GM12878 (cell line): ENCODE data around the gene KRT71. TPM values are rescaled to one million over a fixed set of nuclear protein-coding genes. Genes with fewer than 3 reads are reported as not detected.
A peak's percentile ranks its signal among the peaks of the same experiment; 100 is the strongest.

Experiments
- ATAC-seq: fragments of 200-7000 bp; cut with Tn5 transposase; 3 replicates; pipeline ENCODE4 v1.9.1; 2020; ENCODE audit warnings: mild to moderate bottlenecking, moderate library complexity
- BruUV-seq: library from RNA; stranded (reverse); fragments of 400-500 nt; replicated peaks from 2 replicates; lab custom pipeline; 2021; lab: Mats Ljungman, UMichigan
- CTCF ChIA-PET: fragments of 300-600 bp; sonication (Branson Sonifier 250); formaldehyde crosslinking; extraction: SDS; loops from one replicate; lab custom pipeline; 2021; ENCODE audit warnings: inconsistent platforms; lab: Yijun Ruan, JAX
- POLR2A ChIA-PET: fragments of 350-600 bp; formaldehyde crosslinking; extraction: SDS; loops from one replicate; lab custom pipeline; 2021; ENCODE audit warnings: inconsistent platforms; lab: Charles Lee
- RAD21 ChIA-PET: fragments of 300-600 bp; sonication (Branson Sonifier 250); formaldehyde crosslinking; loops from one replicate; lab custom pipeline; 2023; ENCODE audit warnings: antibody characterized with exemption; ENCODE audit not compliant: unreplicated experiment; lab: Charles Lee
- SMC1A ChIA-PET: fragments of 300-600 bp; sonication (Branson Sonifier 250); formaldehyde crosslinking; loops from one replicate; lab custom pipeline; 2023; ENCODE audit not compliant: unreplicated experiment, uncharacterized antibody; lab: Charles Lee
- DNase-seq: peaks from one replicate; pipeline ENCODE4 v3.0.0-alpha.2; 2011; ENCODE audit warnings: low read depth, low spot score
- FAIRE-seq: peaks from 3 replicates; lab custom pipeline; 2011; peaks lifted over from hg19 to GRCh38; lab: Jason Lieb, UNC
- H2AFZ ChIP-seq: 2 replicates; pipeline ENCODE4 v1.6.0; 2011; ENCODE audit warnings: low read depth, low read length, control low read depth; ENCODE audit not compliant: control insufficient read depth
- H3K27ac ChIP-seq: 2 replicates; pipeline ENCODE4 v1.5.1; 2011; ENCODE audit warnings: control low read depth; ENCODE audit not compliant: control insufficient read depth, insufficient read depth
- H3K27me3 ChIP-seq, 2 experiments: replicated peaks in 1 of 2; 2 replicates each; pipeline versions ENCODE4 v1.6.0 to v1.6.1; 2011; ENCODE audit warnings: low read length in 1 of 2; ENCODE audit not compliant: control insufficient read depth in 2 of 2, insufficient read depth in 2 of 2
- H3K36me3 ChIP-seq, 2 experiments: 2 replicates each; pipeline ENCODE4 v1.5.1; 2011; ENCODE audit warnings: low read length in 1 of 2; ENCODE audit not compliant: control insufficient read depth in 2 of 2, insufficient read depth in 2 of 2
- H3K4me1 ChIP-seq: 2 replicates; pipeline ENCODE4 v1.6.1; 2011; ENCODE audit warnings: mild to moderate bottlenecking, low read length, moderate library complexity, mixed read lengths; ENCODE audit not compliant: control insufficient read depth, insufficient read depth
- H3K4me2 ChIP-seq: 2 replicates; pipeline ENCODE4 v1.6.0; 2011; ENCODE audit warnings: control low read depth; ENCODE audit not compliant: control insufficient read depth, insufficient read depth
- H3K4me3 ChIP-seq: fragments of 200-600 bp; sonication (generic); 2 replicates; pipeline ENCODE4 v1.5.1; 2016
- H3K79me2 ChIP-seq: 2 replicates; pipeline ENCODE4 v1.6.0; 2011; ENCODE audit warnings: low read length; ENCODE audit not compliant: control insufficient read depth, insufficient read depth
- H3K9ac ChIP-seq: 2 replicates; pipeline ENCODE4 v1.8.0; 2011; ENCODE audit warnings: low read length, control low read depth, mixed read lengths; ENCODE audit not compliant: control insufficient read depth, insufficient read depth
- H3K9me3 ChIP-seq: replicated peaks from 3 replicates; pipeline ENCODE4 v1.5.1; 2011; ENCODE audit warnings: mild to moderate bottlenecking, low read length; ENCODE audit not compliant: control insufficient read depth, insufficient read depth
- H4K20me1 ChIP-seq: 2 replicates; pipeline ENCODE4 v1.6.0; 2011; ENCODE audit not compliant: control insufficient read depth, insufficient read depth
- BMI1 ChIP-seq: fragments of 450-650 bp; IDR thresholded peaks from 2 replicates; pipeline ENCODE4 v1.6.1; 2016; ENCODE audit warnings: mild to moderate bottlenecking, moderate library complexity, borderline replicate concordance
- E4F1 ChIP-seq: fragments of 450-650 bp; IDR thresholded peaks from 2 replicates; pipeline ENCODE4 v1.6.1; 2018; ENCODE audit warnings: borderline replicate concordance, mild to moderate bottlenecking; ENCODE audit not compliant: partially characterized antibody
- EP300 ChIP-seq, 2 experiments: fragments of 150-350 bp in 1 of 2; IDR thresholded peaks; 2 replicates each; pipeline ENCODE4 v1.6.1; 2011 to 2012; ENCODE audit warnings: low read depth in 2 of 2, low read length in 2 of 2, borderline replicate concordance in 1 of 2, improper control_type of control experiment in 1 of 2, inconsistent platforms in 1 of 2; ENCODE audit not compliant: control insufficient read depth in 1 of 2
- EZH2 ChIP-seq: IDR thresholded peaks from 2 replicates; pipeline ENCODE4 v1.6.1; 2012; ENCODE audit warnings: low read depth, mild to moderate bottlenecking, control low read depth, inconsistent platforms, low read length, borderline replicate concordance; ENCODE audit not compliant: control insufficient read depth
- HDGF ChIP-seq: fragments of 450-650 bp; IDR thresholded peaks from 2 replicates; pipeline ENCODE4 v1.6.1; 2016; ENCODE audit warnings: antibody characterized with exemption
- IRF4 ChIP-seq: IDR thresholded peaks from 2 replicates; pipeline ENCODE4 v1.6.1; 2011; ENCODE audit warnings: low read depth, low read length
- PAX5 ChIP-seq: IDR thresholded peaks from 2 replicates; pipeline ENCODE4 v1.6.1; 2011; ENCODE audit warnings: low read depth, low read length, borderline replicate concordance
- PAX8 ChIP-seq: fragments of 450-650 bp; IDR thresholded peaks from 2 replicates; pipeline ENCODE4 v1.6.1; 2017; ENCODE audit warnings: mild to moderate bottlenecking, moderate library complexity
- SKIL ChIP-seq: fragments of 450-650 bp; IDR thresholded peaks from 2 replicates; pipeline ENCODE4 v1.6.1; 2017; ENCODE audit warnings: mild to moderate bottlenecking, low read depth, inconsistent platforms; ENCODE audit not compliant: poor library complexity, severe bottlenecking
- SMC3 ChIP-seq: IDR thresholded peaks from 2 replicates; pipeline ENCODE4 v1.6.1; 2011; ENCODE audit warnings: low read length, improper control_type of control experiment, borderline replicate concordance
- SRF ChIP-seq, 2 experiments: IDR thresholded peaks; 2 replicates each; pipeline ENCODE4 v1.6.1; 2011; ENCODE audit warnings: low read depth in 2 of 2, low read length in 2 of 2, mild to moderate bottlenecking in 1 of 2, moderate library complexity in 1 of 2
- SUPT20H ChIP-seq: IDR thresholded peaks from 2 replicates; pipeline ENCODE4 v1.6.1; 2011; ENCODE audit warnings: low read depth, mild to moderate bottlenecking, low read length, moderate library complexity, borderline replicate concordance; ENCODE audit not compliant: control insufficient read depth
- WGBS: methylation state at CpG from one replicate; pipeline ENCODE4 v1.1.6; 2016; ENCODE audit warnings: low lambda C conversion rate; ENCODE audit not compliant: insufficient replicate concordance, insufficient coverage; ENCODE audit errors: missing lambda C conversion rate; 5-methylcytosine and 5-hydroxymethylcytosine counted together
- in situ Hi-C: fragments of 300-500 bp; cut with MboI; formaldehyde crosslinking; loops from 9 replicates; pipeline ENCODE4 v1.14.3; 2018; ENCODE audit warnings: mixed read lengths
- intact Hi-C: fragments of 100-400 bp; cut with micrococcal nuclease; formaldehyde crosslinking; loops from one replicate; pipeline ENCODE4 v1.14.2; 2022; ENCODE audit not compliant: unreplicated experiment
- polyA plus RNA-seq, 11 experiments: library from polyadenylated mRNA; depleted of rRNA in 4 of 11; unstranded in 6 of 11; stranded (reverse) in 5 of 11; fragments of >200 nt; fragmentation: Nextera tagmentation in 4 of 11; fragmentation: Illumina TruSeq in 1 of 11; extraction: Ambion mirVana in 4 of 11; extraction: Trizol in 1 of 11; gene quantifications; 1 replicate in 1 of 11; 2 replicates in 10 of 11; pipeline versions ENCODE4 v1.2.1 to v1.2.3, GENCODE V29; 2011 to 2016; ENCODE audit warnings: inconsistent platforms in 2 of 11, missing spikeins in 2 of 11, low read depth in 1 of 11
- total RNA-seq, 4 experiments: library from RNA; depleted of rRNA in 3 of 4; stranded (reverse); fragments of >200 nt in 3 of 4; fragmentation: Illumina TruSeq in 1 of 4; extraction: Trizol in 1 of 4; gene quantifications; 2 replicates each; pipeline versions ENCODE4 v1.2.1 to v1.2.3, GENCODE V29; 2013 to 2021
- TF ChIP-seq, protein P1 (sequence below), 3 experiments: IDR thresholded peaks in 2 of 3; conservative IDR thresholded peaks in 1 of 3; 2 replicates each; pipeline ENCODE4 v1.5.1; 2011; ENCODE audit warnings: low read depth in 3 of 3, low read length in 3 of 3, mild to moderate bottlenecking in 3 of 3, control low read depth in 2 of 3, moderate library complexity in 2 of 3, inconsistent platforms in 1 of 3, mixed read lengths in 1 of 3; ENCODE audit not compliant: control insufficient read depth in 2 of 3, insufficient read depth in 1 of 3; ENCODE audit errors: extremely low read depth in 1 of 3
- TF ChIP-seq, protein P2 (sequence below): IDR thresholded peaks from 2 replicates; pipeline ENCODE4 v1.6.1; 2011; ENCODE audit warnings: low read depth, low read length, improper control_type of control experiment, borderline replicate concordance

Gene KRT71
- total and polyA plus RNA-seq, 10 of the 15 experiments (the other 5 are each of a cell fraction or from before 2014, with no cell fraction given), result not detected

DNA sequence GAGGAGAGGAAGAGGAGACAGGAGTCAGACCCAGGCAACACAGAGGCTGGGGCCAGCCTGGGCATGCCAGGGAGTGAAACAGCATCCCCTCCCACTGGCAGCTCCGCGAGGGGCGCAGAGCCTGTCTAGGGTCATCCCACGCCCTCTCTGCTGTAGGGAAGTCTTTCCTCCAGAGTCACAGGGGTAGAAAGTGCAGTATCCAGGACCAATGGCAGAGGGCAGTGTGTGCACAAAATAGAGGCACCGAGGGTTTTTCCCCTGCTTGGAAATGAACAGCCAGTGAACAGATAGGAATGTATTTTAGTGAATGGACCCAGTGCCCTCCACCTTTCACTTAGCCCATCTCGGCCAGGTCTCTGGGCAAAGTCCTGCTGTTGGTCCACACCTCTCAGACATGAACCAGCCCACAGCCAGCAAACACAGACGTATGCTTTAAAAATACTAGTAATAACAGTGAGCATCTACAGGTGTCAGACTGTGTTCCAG lies 30.1 kb upstream of the KRT71 start (continued):
- TF ChIP-seq, protein P1, sequence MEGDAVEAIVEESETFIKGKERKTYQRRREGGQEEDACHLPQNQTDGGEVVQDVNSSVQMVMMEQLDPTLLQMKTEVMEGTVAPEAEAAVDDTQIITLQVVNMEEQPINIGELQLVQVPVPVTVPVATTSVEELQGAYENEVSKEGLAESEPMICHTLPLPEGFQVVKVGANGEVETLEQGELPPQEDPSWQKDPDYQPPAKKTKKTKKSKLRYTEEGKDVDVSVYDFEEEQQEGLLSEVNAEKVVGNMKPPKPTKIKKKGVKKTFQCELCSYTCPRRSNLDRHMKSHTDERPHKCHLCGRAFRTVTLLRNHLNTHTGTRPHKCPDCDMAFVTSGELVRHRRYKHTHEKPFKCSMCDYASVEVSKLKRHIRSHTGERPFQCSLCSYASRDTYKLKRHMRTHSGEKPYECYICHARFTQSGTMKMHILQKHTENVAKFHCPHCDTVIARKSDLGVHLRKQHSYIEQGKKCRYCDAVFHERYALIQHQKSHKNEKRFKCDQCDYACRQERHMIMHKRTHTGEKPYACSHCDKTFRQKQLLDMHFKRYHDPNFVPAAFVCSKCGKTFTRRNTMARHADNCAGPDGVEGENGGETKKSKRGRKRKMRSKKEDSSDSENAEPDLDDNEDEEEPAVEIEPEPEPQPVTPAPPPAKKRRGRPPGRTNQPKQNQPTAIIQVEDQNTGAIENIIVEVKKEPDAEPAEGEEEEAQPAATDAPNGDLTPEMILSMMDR (IDR thresholded peaks at IDR 0.05 in 2 of 3, conservative IDR thresholded peaks at IDR 0.05 in 1 of 3; ENCODE audit: control insufficient read depth in 2 of 3, extremely low read depth in 1 of 3, insufficient read depth in 1 of 3, low read depth in 3 of 3, low read length in 3 of 3), result peak; percentile 59 to 82 (median 66); a peak in 5 of 6 replicates
- TF ChIP-seq PAX8 (no peak), SMC3 (peak; percentile 89)

- ATAC-seq (no peak), DNase-seq (no peak), FAIRE-seq (no peak)
- no peak overlapping the region for H3K4me2 ChIP-seq
- SMC1A ChIA-PET, result no interaction called here
- RAD21 ChIA-PET, result no interaction called here
- no peak overlapping the region for H3K27ac ChIP-seq
- no peaks in the 10 kb centered on the region for H3K36me3 ChIP-seq
- peaks cover 1 to 5% of the 10 kb centered on the region in 2 experiments; a peak in 3 of 4 replicates for H3K27me3 ChIP-seq
- intact Hi-C loops (loop anchor here (2.0 kb wide), 2 partner anchors 288 to 398 kb away; no protein-coding TSS in a partner anchor), in situ Hi-C loops (loop anchor here (10.0 kb wide), 1 partner anchor 282 kb away; no protein-coding TSS in a partner anchor)
- no peaks in the 10 kb centered on the region for H3K4me1 ChIP-seq
- no peaks in the 10 kb centered on the region for H3K79me2 ChIP-seq
- POLR2A ChIA-PET, result no interaction called here
- 50% methylated on average over 2 of the region's 2 CpGs for WGBS
- no peak overlapping the region for H3K4me3 ChIP-seq
- H4K20me1 ChIP-seq, result no peaks in the 10 kb centered on the region
- CTCF ChIA-PET, result interaction anchor here (0.6 to 5.3 kb wide), 5 partner anchors 15 to 297 kb away, joined by 3 to 36 read pairs (median 5); no protein-coding TSS in a partner anchor
- no TSS peak for BruUV-seq
- no peak overlapping the region for H3K9ac ChIP-seq
- H3K9me3 ChIP-seq, result no peaks in the 10 kb centered on the region
- no peak overlapping the region for H2AFZ ChIP-seq
- no peak for TF ChIP-seq SUPT20H
- TF ChIP-seq, protein P2, sequence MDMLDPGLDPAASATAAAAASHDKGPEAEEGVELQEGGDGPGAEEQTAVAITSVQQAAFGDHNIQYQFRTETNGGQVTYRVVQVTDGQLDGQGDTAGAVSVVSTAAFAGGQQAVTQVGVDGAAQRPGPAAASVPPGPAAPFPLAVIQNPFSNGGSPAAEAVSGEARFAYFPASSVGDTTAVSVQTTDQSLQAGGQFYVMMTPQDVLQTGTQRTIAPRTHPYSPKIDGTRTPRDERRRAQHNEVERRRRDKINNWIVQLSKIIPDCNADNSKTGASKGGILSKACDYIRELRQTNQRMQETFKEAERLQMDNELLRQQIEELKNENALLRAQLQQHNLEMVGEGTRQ, result no peak
- TF ChIP-seq BMI1, result no peak
- TF ChIP-seq E4F1, result no peak
- no peak for TF ChIP-seq SRF (IDR thresholded peaks at IDR 0.05; ENCODE audit: low read depth in 2 of 2, low read length in 2 of 2)
- no peak for TF ChIP-seq PAX5
- TF ChIP-seq EZH2, result no peak
- TF ChIP-seq IRF4, result no peak
- no peak for TF ChIP-seq HDGF
- no peak for TF ChIP-seq EP300 (IDR thresholded peaks at IDR 0.05; ENCODE audit: borderline replicate concordance in 1 of 2, control insufficient read depth in 1 of 2, low read depth in 2 of 2, low read length in 2 of 2)
- no peak for TF ChIP-seq SKIL
Measured at GRCh38 chr12:52582486-52582885, 29.5 kb upstream of the KRT71 start.
